GM19238 (cell line): ENCODE measurements around the gene LAMTOR4.

Experiments
- DNase-seq: peaks from one replicate; pipeline ENCODE4 v3.0.0; 2011; ENCODE audit warnings: low spot score; ENCODE audit not compliant: insufficient read length

LAMTOR4 gene

DNA sequence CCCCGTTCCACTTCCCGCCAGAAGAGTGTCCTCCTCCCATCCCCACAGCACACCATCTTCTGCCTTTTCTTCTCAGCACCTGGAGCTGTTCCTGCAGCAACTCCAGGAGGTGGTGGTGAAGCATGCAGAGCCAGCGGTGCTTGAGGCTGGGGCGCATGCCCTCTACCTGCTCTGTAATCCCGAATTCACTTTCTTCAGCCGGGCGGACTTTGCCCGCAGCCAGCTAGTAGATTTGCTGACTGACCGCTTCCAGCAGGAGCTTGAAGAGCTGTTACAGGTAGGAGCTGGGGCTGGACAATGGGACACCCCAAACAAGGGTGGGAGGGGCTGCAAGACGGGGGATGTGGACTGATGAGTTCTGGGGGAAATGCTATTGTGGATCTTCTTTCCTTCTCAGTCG lies 52.0 kb downstream of the LAMTOR4 start:
- DNase-seq: no peak
